GM19240 (cell line): ENCODE measurements around the gene SETD1B.
A peak's percentile ranks its signal among the peaks of the same experiment; 100 is the strongest.

ENCODE experiments used
- DNase-seq: peaks from one replicate; pipeline ENCODE4 v3.0.0; 2011; ENCODE audit warnings: low spot score; ENCODE audit not compliant: insufficient read length

The SETD1B gene

DNA sequence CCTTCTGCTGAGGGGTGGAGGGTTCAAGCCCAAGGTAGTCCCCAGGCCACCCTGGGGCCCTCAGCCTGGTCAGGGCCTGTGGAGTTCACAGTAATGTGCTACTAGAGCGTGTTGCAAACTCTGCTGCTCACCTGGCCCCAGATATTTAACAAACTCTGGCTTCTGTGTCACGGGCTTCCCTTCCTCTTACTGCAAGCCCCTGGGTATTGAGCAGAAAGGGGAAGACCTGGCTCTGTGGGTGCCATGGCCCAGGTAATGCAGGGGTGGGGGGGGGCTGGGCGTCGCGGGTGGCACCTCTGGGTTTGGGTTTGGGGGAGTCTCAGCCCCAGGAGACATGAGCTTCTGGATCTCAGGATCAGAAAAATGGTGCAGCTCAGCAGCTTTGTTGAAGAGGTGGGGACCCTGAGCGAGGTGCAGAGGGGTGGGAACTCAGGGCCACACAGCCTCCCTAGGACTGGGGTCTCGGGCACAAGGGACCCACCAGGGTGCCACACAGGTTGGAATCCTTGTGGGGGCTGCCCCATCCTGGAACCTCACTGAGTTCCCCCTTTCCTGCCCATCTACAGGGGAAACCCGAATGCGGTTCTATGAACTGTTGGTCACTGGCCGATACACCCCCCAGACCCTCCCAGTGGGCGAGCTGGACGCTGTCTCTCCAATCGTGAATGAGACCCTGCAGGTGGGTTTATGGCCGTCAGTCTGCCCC is 4.0 kb downstream of the SETD1B start:
- DNase-seq = no peak

DNA sequence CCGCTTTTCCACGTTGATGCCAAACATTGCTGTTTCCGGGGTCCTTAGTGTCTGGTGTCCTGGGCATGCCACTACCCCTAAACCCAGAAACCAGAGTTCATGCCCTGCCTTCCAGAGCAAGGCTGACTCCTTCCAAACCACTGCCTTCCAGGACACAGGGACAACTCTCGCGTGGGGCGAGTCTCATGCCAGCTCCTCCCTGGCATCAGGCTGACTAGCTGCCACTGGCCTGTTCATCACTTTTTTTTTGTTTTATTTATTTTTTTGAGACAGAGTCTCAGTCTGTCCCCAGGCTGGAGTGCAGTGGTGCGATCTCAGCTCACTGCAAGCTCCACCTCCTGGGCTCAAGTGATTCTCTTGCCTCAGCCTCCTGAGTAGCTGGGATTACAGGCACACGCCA is 4.8 kb downstream of the SETD1B start:
- DNase-seq = no peak

DNA sequence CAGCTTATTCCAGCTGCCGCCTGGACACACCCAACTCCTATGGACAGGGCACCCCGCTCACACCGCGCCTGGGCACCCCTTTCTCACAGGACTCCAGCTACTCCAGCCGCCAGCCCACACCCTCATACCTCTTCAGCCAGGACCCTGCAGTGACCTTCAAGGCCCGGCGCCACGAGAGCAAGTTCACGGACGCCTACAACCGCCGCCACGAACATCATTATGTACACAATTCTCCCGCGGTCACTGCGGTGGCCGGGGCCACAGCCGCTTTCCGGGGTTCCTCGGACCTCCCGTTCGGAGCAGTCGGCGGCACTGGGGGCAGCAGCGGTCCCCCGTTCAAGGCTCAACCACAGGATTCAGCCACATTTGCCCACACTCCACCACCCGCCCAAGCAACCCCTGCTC is 5.9 kb downstream of the SETD1B start:
- DNase-seq = no peak

DNA sequence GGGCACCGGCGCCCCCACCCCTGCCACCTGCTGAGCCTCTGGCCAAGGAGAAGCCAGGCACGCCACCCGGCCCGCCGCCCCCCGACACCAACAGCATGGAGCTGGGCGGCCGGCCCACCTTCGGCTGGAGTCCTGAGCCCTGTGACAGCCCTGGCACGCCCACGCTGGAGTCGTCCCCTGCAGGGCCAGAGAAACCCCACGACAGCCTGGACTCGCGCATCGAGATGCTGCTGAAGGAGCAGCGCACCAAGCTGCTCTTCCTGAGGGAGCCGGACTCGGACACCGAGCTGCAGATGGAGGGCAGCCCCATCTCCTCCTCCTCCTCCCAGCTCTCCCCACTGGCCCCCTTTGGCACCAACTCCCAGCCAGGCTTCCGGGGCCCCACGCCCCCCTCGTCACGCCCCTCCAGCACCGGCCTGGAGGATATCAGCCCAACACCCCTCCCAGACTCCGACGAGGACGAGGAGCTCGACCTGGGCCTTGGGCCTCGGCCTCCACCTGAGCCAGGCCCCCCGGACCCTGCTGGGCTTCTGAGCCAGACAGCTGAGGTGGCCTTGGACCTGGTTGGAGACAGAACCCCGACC is 6.5 kb downstream of the SETD1B start:
- DNase-seq = no peak

DNA sequence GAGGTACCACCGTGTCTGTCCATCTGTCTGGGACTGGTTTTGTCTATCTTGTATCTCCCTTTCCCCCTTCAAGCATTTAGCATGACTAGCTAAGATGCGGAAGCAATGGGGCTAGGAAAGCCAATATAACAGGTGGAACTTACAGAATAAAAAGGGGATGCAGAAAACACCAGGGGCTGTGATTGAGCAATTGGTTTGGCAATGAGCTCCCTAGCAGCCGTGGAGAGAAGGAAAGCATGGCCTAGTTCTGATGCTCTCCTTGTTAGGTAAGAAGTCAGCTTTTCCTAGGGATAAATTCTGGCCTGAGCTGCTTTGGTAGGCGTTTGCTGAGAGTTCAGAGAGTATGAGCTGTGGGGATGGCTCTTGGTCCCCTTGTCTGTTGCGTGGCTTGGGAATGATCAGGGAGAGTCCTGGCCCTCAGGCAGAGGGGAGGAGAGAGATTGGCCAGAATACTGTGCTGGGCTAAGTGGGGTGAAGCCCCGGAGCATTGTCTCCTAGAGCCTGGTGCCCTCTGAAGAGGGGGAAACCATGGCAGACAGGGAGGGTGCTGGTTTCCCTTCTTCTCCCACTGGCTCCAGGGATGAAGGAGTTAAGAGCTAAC is 7.1 kb downstream of the SETD1B start:
- no peak for DNase-seq

DNA sequence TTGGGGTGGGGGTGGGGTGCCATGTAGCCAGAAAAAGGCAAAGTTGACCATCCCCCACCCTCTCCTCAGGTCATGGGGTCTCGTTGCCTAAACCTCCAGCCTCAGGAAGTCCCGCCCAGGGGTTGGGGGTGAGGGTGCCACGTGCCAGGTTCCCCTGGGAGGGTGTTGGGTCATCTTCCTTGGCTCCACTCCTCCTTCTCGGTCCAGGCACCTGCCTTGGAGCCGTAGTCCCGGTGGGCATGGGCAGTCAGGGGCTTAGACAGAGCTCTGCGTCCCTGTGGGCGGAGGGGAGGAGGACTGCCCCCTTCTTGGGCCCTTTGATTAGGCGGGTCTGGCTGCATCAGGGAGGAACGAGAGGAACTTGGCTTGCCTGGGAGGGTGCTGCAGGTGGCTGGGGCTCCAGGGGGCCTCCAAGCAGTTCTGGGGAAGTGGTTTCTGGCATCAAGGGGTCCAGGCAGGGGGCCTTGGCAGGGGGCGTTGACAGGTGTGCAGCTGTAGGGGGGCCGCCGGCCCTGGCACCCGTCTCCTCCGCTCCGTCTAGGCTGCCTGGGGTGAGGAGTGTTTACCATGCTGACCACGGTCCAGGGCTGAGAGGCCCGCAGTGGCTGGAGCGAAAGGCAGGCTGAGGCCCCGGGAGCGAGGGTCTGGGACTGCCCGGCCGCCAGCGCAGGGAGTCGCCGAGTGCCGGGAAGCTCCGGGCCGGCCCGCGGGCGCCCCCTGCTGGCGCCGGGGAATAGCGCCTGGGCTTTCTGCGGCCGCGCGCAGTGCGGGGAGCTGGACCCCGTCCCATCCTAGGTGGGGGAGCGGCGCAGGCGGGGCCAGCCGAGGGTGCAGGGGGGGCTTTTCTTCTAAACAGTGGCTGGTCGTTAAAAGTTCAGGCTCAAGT is 7.9 kb downstream of the SETD1B start:
- DNase-seq = peak; percentile 96

DNA sequence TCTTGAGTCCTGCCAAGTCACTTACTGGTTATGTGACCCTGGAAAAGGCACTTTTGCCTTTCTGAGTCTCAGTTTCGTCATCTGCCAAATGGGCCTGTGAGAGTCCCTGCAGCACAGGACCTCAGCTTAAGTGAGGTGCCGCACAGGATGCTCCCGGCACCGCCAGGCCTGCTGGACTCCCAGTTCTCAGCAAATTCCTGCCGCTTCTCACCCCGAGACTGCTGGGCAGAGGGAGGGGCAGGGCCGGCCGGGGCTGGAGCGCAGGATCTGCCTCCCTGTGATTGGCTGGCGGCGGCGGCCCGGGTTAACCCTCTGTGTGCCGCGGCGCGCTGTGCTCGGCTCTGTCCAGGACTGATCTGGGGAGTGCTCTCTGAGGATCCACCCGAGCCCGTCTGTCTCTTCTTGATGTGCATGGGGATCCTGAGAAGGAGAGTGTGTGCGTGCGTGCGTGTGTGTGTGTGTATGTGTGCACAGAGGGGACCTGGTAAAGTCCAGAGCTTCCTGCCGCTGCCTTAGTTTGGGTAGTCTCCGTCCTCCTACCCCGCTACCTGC is 8.6 kb downstream of the SETD1B start:
- DNase-seq = peak; percentile 61

DNA sequence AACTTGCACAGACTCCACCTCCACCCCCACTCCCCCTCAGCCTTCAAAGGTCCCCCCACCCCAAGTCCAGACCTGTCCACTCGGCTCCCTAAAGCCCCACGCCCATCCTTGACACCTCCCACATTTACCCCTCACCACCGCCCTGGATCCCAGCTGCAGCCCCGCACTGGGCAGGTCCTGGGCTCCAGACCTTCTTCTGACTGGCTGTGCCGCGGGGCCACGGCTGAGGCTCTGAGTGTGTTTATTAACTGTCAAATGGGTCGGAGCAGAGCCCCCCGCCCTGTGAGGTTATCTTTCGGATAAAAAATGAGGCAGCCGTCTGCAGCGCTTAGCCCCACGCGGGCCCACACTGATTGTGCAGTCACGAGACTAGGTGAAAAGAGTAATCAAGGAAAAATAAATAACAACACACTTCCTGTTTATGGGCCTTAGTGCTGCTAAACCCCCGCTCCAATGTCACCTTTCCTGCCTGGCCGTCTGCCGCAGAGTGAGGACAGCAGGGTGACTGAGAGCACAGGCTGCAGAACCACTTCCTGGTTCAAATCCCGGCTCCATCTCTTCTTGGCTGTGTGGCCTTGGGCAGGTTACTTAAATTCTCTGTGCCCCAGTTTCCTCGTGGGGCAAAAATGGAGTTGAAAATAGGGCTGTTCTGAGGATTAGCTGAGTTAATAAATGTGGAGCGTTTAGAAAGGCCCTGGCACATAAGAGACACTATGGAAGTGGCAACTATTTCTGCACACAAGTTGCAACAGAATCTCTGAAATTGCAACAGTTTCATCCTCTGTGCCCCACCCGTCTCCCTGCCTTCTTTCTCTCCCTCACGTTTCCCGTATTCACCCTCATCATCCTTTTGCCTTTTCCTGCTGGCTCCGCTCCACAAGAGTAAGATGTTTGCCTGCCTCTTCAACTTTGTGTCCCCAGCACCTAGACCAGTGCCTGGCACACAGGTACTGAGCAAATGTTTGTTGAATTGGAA is 9.4 kb downstream of the SETD1B start:
- DNase-seq = no peak

DNA sequence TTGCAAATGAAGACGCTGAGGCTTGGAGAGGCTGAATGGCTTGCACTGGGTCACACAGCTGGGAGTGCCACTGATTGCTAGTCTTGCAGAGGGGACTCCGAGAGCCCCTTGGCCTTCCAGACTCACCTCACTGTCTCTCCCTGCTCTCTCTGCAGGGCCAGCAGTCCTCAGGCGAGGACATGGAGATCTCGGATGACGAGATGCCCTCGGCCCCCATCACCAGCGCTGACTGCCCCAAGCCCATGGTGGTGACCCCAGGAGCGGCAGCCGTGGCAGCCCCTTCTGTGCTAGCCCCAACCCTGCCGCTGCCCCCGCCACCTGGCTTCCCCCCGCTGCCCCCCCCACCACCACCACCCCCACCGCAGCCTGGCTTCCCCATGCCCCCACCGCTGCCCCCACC is 10.1 kb downstream of the SETD1B start:
- DNase-seq = no peak

DNA sequence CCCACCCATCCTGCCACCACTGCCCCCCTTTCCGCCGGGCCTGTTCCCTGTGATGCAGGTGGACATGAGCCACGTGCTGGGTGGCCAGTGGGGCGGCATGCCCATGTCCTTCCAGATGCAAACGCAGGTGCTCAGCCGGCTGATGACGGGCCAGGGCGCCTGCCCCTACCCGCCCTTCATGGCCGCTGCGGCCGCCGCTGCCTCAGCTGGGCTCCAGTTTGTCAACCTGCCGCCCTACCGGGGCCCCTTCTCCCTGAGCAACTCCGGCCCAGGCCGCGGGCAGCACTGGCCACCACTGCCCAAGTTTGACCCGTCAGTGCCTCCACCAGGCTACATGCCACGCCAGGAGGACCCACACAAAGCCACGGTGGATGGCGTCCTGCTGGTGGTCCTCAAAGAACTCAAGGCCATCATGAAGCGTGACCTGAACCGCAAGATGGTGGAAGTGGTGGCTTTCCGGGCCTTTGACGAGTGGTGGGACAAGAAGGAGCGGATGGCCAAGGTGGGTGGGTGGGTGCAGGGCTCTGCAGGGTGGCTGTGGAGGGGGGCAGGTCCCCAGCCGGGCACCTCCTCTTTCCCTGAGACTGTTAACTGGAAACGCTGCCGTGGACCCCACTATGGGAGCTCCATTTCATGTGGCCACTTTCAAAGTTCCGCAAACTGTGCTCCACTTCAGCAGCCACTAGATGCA is 10.8 kb downstream of the SETD1B start:
- DNase-seq = no peak

DNA sequence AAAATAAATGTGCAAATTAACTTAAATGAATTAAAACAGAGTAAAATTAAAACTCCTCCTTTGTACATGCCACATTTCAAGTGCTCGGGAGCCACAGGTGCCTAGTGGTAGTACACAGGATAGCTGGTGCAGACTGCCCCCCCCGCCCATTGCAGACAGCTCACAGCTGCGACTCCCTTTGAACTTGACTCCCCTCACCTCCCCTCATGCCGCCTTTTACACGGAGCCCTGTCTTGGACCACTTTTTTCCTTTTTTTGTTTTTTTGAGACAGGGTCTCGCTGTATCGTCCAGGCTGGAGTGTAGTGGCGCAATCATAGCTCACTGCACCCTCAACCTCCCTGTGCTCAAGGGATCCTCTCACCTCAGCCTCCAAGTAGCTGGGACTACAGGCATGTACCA is 11.5 kb downstream of the SETD1B start:
- DNase-seq = no peak

DNA sequence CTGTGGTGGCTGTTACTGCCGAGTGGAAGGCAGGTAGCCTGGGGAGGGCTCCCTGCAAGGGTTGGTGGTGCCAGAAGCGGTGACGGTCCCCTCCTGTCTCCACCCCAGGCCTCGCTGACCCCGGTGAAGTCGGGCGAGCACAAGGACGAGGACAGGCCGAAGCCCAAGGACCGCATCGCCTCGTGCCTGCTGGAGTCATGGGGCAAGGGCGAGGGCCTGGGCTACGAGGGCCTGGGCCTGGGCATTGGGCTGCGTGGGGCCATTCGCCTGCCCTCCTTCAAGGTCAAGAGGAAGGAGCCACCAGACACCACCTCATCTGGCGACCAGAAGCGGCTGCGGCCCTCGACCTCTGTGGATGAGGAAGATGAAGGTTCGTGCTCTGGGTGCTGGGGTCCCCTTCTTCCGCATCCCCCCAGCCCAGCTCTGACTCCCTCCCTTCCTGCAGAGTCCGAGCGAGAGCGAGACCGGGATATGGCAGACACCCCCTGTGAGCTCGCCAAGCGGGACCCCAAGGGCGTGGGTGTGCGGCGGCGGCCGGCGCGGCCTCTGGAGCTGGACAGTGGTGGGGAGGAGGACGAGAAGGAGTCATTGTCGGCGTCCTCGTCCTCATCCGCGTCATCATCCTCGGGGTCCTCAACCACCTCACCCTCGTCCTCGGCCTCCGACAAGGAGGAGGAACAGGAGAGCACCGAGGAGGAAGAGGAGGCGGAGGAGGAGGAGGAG is 13.3 kb downstream of the SETD1B start:
- DNase-seq = no peak

DNA sequence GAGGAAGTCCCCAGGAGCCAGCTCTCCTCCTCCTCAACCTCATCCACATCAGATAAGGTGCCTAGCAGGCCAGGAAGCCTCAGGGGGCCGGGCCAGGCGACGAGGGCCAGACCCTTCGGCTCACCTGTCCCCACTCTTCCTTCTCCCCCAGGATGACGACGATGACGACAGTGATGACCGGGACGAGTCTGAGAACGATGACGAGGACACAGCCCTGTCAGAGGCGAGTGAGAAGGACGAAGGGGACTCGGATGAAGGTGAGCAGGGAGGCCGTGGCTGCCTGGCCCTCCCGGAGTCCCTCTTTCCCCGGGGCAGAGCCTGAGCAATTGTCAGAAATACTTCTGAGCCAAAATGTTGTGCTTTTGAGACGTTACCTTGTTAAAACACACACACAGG is 13.8 kb downstream of the SETD1B start:
- no peak for DNase-seq

DNA sequence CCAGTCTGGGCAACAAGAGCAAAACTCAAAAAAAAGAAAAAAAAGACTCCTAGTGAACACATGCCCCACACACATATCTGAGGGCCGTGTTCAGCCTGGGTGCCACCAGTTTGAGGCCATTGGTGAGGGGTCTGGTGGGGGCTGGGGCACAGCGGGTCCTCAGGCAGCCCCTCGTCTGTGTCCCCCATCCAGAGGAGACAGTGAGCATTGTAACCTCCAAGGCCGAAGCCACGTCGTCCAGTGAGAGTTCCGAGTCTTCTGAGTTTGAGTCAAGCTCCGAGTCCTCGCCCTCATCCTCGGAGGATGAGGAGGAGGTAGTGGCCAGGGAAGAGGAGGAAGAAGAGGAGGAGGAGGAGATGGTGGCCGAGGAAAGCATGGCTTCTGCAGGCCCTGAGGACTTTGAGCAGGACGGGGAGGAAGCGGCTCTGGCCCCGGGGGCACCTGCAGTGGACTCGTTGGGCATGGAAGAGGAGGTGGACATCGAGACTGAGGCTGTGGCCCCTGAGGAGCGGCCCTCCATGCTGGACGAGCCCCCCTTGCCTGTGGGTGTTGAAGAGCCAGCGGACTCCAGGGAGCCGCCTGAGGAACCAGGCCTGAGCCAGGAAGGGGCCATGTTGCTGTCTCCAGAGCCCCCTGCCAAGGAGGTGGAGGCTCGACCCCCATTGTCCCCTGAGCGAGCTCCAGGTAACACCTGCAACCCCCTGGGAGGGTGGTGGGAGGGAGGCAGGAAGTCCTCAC is 15.6 kb downstream of the SETD1B start:
- no peak for DNase-seq

DNA sequence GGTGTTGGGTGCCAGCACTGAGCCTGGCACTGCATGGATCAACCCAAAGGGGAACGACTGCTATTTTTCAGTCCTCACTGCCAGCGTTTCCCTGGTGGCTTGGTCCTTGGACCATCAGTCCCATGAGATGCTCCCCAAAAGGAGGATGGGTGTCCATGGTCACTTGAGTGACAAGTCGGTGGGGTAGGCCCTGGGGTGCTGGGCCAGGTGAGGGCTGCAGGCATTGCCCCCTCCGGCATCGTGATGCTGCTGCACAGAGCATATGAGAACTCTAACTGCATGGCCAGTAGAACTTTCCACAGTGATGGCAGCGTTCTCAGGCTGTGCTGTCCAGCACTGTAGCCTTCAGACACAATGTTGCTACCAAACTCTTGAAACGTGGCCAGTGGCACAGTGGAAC is 16.2 kb downstream of the SETD1B start:
- DNase-seq = no peak

DNA sequence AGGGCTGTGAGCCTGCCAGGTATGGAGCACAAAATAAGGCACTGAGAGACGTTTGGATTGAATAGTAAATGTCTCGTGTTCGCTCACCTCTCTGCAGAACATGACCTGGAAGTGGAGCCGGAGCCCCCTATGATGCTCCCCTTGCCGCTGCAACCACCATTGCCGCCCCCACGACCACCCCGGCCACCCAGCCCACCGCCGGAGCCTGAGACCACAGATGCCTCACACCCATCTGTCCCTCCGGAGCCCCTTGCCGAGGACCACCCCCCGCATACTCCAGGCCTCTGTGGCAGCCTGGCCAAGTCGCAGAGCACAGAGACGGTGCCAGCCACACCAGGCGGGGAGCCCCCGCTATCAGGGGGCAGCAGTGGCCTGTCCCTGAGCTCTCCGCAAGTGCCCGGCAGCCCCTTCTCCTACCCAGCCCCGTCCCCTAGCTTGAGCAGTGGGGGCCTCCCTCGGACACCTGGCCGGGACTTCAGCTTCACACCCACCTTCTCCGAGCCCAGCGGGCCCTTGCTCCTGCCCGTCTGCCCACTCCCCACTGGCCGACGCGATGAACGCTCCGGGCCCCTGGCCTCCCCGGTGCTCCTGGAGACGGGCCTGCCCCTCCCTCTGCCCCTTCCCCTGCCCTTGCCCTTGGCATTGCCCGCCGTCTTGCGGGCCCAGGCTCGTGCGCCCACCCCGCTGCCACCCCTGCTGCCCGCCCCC is 18.7 kb downstream of the SETD1B start:
- DNase-seq = no peak

DNA sequence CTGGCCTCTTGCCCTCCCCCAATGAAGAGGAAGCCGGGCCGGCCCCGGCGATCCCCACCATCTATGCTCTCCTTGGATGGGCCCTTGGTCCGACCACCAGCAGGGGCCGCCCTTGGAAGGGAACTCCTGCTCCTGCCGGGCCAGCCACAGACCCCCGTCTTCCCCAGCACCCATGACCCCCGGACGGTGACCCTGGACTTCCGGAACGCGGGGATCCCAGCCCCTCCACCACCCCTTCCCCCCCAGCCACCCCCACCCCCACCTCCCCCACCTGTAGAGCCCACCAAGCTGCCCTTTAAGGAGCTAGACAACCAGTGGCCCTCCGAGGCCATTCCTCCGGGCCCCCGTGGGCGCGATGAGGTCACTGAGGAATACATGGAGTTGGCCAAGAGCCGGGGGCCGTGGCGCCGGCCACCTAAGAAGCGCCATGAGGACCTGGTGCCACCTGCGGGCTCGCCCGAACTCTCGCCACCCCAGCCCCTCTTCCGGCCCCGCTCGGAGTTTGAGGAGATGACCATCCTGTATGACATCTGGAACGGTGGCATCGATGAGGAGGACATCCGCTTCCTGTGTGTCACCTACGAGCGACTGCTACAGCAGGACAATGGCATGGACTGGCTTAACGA is 19.4 kb downstream of the SETD1B start:
- no peak for DNase-seq

DNA sequence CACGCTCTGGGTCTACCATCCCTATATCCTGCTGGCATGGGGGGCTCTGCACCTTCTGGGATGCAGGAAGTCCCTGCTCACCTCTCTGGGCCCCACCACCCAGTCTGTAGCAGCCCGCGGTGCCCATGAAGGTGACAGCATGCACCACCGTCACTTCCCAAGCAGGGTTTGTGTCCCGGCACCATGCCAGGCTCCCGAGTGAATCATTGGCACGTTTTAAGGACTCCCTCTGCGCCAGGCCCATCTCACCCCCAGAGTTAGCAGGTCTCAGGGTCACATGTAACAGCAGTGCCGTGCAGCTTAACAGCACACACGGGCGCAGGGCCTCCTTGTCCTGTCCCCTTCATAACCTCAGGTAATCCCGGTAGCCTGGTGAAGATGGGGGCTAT is 19.9 kb downstream of the SETD1B start:
- no peak for DNase-seq
